A549 (cell line): ENCODE data around the gene CLCNKA.

ENCODE experiments used
- NFE2L2 ChIP-seq: fragments of 150-350 bp; conservative IDR thresholded peaks from 2 replicates; pipeline ENCODE4 v1.6.1; 2014; ENCODE audit warnings: low read length
- TF ChIP-seq, protein P1 (sequence below): fragments of >200 bp; sonication (Bioruptor Twin); formaldehyde crosslinking; IDR thresholded peaks from 3 replicates; pipeline ENCODE4 v1.5.1; 2016
- TF ChIP-seq, protein P2 (sequence below): IDR thresholded peaks from 2 replicates; pipeline ENCODE4 v1.6.1; 2012

DNA sequence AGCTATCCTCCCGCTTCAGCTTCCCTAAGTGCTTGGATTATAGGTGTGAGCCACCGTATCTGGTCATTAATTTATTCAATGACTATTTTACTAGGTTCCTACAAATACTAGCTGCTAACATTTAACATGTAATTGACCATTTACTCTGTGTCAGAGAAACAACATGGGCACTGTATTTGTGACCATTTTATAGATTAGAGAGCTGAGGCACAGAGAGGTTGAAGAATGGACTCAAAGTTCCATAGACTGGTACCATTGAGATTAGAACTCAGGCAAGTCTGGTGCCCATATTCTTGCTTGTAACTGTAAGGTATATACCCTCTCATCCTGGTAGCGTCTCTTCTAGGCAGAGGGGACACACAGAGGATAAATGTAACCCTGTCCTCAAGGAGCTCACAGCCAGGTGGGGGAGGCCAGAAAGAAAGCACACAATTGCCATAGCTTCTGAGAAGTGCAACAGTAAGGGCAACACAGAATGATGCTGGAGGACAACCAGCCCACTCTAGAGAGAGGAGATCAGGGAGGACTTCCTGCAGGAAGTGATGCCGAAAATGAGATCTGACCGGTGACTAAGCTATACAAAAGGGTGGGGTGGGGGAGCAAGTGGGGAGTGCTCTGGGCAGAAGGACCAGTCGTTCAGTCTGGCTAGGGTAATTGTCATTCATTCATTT, 14.0 kb upstream of the CLCNKA start:
- TF ChIP-seq, protein P1, sequence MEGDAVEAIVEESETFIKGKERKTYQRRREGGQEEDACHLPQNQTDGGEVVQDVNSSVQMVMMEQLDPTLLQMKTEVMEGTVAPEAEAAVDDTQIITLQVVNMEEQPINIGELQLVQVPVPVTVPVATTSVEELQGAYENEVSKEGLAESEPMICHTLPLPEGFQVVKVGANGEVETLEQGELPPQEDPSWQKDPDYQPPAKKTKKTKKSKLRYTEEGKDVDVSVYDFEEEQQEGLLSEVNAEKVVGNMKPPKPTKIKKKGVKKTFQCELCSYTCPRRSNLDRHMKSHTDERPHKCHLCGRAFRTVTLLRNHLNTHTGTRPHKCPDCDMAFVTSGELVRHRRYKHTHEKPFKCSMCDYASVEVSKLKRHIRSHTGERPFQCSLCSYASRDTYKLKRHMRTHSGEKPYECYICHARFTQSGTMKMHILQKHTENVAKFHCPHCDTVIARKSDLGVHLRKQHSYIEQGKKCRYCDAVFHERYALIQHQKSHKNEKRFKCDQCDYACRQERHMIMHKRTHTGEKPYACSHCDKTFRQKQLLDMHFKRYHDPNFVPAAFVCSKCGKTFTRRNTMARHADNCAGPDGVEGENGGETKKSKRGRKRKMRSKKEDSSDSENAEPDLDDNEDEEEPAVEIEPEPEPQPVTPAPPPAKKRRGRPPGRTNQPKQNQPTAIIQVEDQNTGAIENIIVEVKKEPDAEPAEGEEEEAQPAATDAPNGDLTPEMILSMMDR, result no peak
- TF ChIP-seq NFE2L2, result no peak
- TF ChIP-seq, protein P2, sequence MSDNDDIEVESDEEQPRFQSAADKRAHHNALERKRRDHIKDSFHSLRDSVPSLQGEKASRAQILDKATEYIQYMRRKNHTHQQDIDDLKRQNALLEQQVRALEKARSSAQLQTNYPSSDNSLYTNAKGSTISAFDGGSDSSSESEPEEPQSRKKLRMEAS, result no peak
